ENCODE results near the gene TMEM140. TPM values are rescaled to one million over a fixed set of nuclear protein-coding genes. Genes with fewer than 3 reads are reported as not detected.

TMEM140 gene
- total RNA-seq, 1 donor from 2014 or later = 0.27 TPM

GRCh38 chr7:135201350-135201749 lies 53.5 kb downstream of the TMEM140 start:
- Histone ChIP-seq H3K4me1 (ENCODE audit: insufficient read depth, low read length) (peaks cover 19% of the 10 kb centered on the region), H3K36me3 (ENCODE audit: insufficient read depth, low read length) (peaks cover 7% of the 10 kb centered on the region), H3K4me2 (ENCODE audit: low read length) (no peak overlapping the region), H3K9me3 (ENCODE audit: insufficient read depth, low read depth, low read length) (no peaks in the 10 kb centered on the region), H3K79me2 (ENCODE audit: insufficient read depth, low read length) (no peaks in the 10 kb centered on the region), H4K20me1 (ENCODE audit: insufficient read depth, low read length) (peaks cover 5% of the 10 kb centered on the region), H2AFZ (ENCODE audit: low read depth, low read length) (no peak overlapping the region), H3K9ac (ENCODE audit: low read length) (no peak overlapping the region), H3K27me3 (ENCODE audit: insufficient read depth, low read length) (no peaks in the 10 kb centered on the region), H3K27ac (ENCODE audit: low read depth, low read length) (no peak overlapping the region), H3K4me3 (ENCODE audit: insufficient read depth, low read depth, low read length) (no peak overlapping the region)
- DNase-seq (ENCODE audit: low read depth) (no peak), FAIRE-seq (no peak)
- Mint-ChIP-seq H3K9me3 (ENCODE audit: unreplicated experiment) (no peaks in the 10 kb centered on the region), H3K4me1 (ENCODE audit: low read depth, unreplicated experiment) (peaks cover 20% of the 10 kb centered on the region), H3K27me3 (ENCODE audit: low read depth, unreplicated experiment) (no peaks in the 10 kb centered on the region), H3K4me3 (ENCODE audit: unreplicated experiment) (no peak overlapping the region), H3K27ac (ENCODE audit: unreplicated experiment) (no peak overlapping the region), H3K36me3 (ENCODE audit: low read depth, unreplicated experiment) (peaks cover 18% of the 10 kb centered on the region)
- TF ChIP-seq EZH2 (IDR thresholded peaks at IDR 0.05; ENCODE audit: insufficient read depth, low read length) = no peak
- no peak for TF ChIP-seq CTCF (IDR thresholded peaks at IDR 0.05; ENCODE audit: insufficient read depth, low read depth, low read length)

DNA sequence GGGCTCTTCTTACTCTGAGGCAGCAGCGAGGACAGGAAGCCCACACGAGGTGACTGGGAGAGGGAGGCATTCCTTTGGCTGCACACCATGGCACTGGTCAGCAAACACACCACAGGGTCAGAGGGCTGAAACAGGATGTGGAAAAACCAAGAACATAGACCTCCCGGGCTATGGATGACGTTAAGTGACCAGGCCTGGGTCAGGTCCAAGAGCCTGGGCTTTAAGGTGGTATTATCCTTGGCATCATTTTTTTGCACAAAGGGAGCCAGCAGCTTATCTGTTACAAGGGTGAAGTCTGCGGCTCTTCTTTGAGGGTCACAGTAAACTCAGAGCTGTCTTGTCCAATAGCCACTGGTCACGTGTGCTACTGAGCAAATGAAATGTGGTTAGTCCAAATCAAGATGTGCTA lies 56.5 kb downstream of the TMEM140 start:
- no peak overlapping the region for H3K4me3 Mint-ChIP-seq (ENCODE audit: unreplicated experiment)
- peaks cover 7% of the 10 kb centered on the region for H3K36me3 ChIP-seq (ENCODE audit: insufficient read depth, low read length)
- H3K4me1 Mint-ChIP-seq (ENCODE audit: low read depth, unreplicated experiment) = peaks cover 22% of the 10 kb centered on the region
- H2AFZ ChIP-seq (ENCODE audit: low read depth, low read length) = no peak overlapping the region
- DNase-seq (ENCODE audit: low read depth) = peak; percentile 87
- H3K27me3 Mint-ChIP-seq (ENCODE audit: low read depth, unreplicated experiment) = no peaks in the 10 kb centered on the region
- no peak overlapping the region for H3K4me3 ChIP-seq (ENCODE audit: insufficient read depth, low read depth, low read length)
- TF ChIP-seq EZH2 (IDR thresholded peaks at IDR 0.05; ENCODE audit: insufficient read depth, low read length) (no peak), CTCF (IDR thresholded peaks at IDR 0.05; ENCODE audit: insufficient read depth, low read depth, low read length) (no peak)
- peaks cover 26% of the 10 kb centered on the region for H3K4me1 ChIP-seq (ENCODE audit: insufficient read depth, low read length)
- H3K27ac ChIP-seq (ENCODE audit: low read depth, low read length) = no peak overlapping the region
- no peak for FAIRE-seq
- H3K27me3 ChIP-seq (ENCODE audit: insufficient read depth, low read length) = no peaks in the 10 kb centered on the region
- peaks cover 1% of the 10 kb centered on the region for H3K79me2 ChIP-seq (ENCODE audit: insufficient read depth, low read length)
- no peak overlapping the region for H3K9ac ChIP-seq (ENCODE audit: low read length)
- peak overlapping the region; percentile 47 for H3K4me2 ChIP-seq (ENCODE audit: low read length)
- no peak overlapping the region for H3K27ac Mint-ChIP-seq (ENCODE audit: unreplicated experiment)
- peaks cover 11% of the 10 kb centered on the region for H3K36me3 Mint-ChIP-seq (ENCODE audit: low read depth, unreplicated experiment)
- no peaks in the 10 kb centered on the region for H3K9me3 ChIP-seq (ENCODE audit: insufficient read depth, low read depth, low read length)
- H4K20me1 ChIP-seq (ENCODE audit: insufficient read depth, low read length) = peaks cover 16% of the 10 kb centered on the region
- H3K9me3 Mint-ChIP-seq (ENCODE audit: unreplicated experiment) = no peaks in the 10 kb centered on the region

GRCh38 chr7:135204876-135205275 lies 57.0 kb downstream of the TMEM140 start:
- H3K4me3 ChIP-seq (ENCODE audit: insufficient read depth, low read depth, low read length) = no peak overlapping the region

More at GRCh38 chr7:135204876-135205275, 57.0 kb downstream of the TMEM140 start:
- H3K27me3 ChIP-seq (ENCODE audit: insufficient read depth, low read length) = no peaks in the 10 kb centered on the region
- no peak overlapping the region for H3K27ac Mint-ChIP-seq (ENCODE audit: unreplicated experiment)
- H4K20me1 ChIP-seq (ENCODE audit: insufficient read depth, low read length) = peaks cover 16% of the 10 kb centered on the region
- H3K36me3 ChIP-seq (ENCODE audit: insufficient read depth, low read length) = peaks cover 7% of the 10 kb centered on the region
- H3K79me2 ChIP-seq (ENCODE audit: insufficient read depth, low read length) = peaks cover 7% of the 10 kb centered on the region
- no peaks in the 10 kb centered on the region for H3K9me3 Mint-ChIP-seq (ENCODE audit: unreplicated experiment)
- no peak overlapping the region for H2AFZ ChIP-seq (ENCODE audit: low read depth, low read length)
- peak; percentile 48 for DNase-seq (ENCODE audit: low read depth)
- no peaks in the 10 kb centered on the region for H3K9me3 ChIP-seq (ENCODE audit: insufficient read depth, low read depth, low read length)
- no peak for TF ChIP-seq EZH2 (IDR thresholded peaks at IDR 0.05; ENCODE audit: insufficient read depth, low read length)
- TF ChIP-seq CTCF (IDR thresholded peaks at IDR 0.05; ENCODE audit: insufficient read depth, low read depth, low read length) = no peak
- no peak overlapping the region for H3K9ac ChIP-seq (ENCODE audit: low read length)
- no peaks in the 10 kb centered on the region for H3K27me3 Mint-ChIP-seq (ENCODE audit: low read depth, unreplicated experiment)
- peaks cover 22% of the 10 kb centered on the region for H3K4me1 Mint-ChIP-seq (ENCODE audit: low read depth, unreplicated experiment)
- no peak for FAIRE-seq
- no peak overlapping the region for H3K4me3 Mint-ChIP-seq (ENCODE audit: unreplicated experiment)
- peaks cover 26% of the 10 kb centered on the region for H3K4me1 ChIP-seq (ENCODE audit: insufficient read depth, low read length)
- peak overlapping the region; percentile 2 for H3K4me2 ChIP-seq (ENCODE audit: low read length)
- peaks cover 10% of the 10 kb centered on the region for H3K36me3 Mint-ChIP-seq (ENCODE audit: low read depth, unreplicated experiment)
- no peak overlapping the region for H3K27ac ChIP-seq (ENCODE audit: low read depth, low read length)

Data from astrocyte (in vitro differentiated cells and primary cell).